Duodenal mucosa (tissue), 2 donors: ENCODE data around the gene KDM5A.

Experiments used
- H3K27ac ChIP-seq: one replicate; pipeline ENCODE4 v1.7.0; 2013; ENCODE audit warnings: low read depth, low read length
- H3K27me3 ChIP-seq, 2 donors: one replicate each; pipeline ENCODE4 v1.7.0; 2013; ENCODE audit warnings: low read length in 2 of 2, control low read depth in 1 of 2; ENCODE audit not compliant: insufficient read depth in 2 of 2, control insufficient read depth in 1 of 2
- H3K36me3 ChIP-seq, 2 donors: one replicate each; pipeline ENCODE4 v1.7.0; 2013; ENCODE audit warnings: low read length in 2 of 2, control low read depth in 1 of 2; ENCODE audit not compliant: insufficient read depth in 2 of 2, control insufficient read depth in 1 of 2
- H3K4me1 ChIP-seq, 2 donors: one replicate each; pipeline ENCODE4 v1.7.0; 2013; ENCODE audit warnings: low read length in 2 of 2, control low read depth in 1 of 2; ENCODE audit not compliant: insufficient read depth in 2 of 2, control insufficient read depth in 1 of 2
- H3K4me3 ChIP-seq, 2 donors: one replicate each; pipeline ENCODE4 v1.7.0; 2013; ENCODE audit warnings: low read length in 2 of 2, low read depth in 1 of 2
- H3K9ac ChIP-seq, 2 donors: one replicate each; pipeline ENCODE4 v1.7.0; 2013; ENCODE audit warnings: low read length in 2 of 2, low read depth in 1 of 2
- H3K9me3 ChIP-seq, 2 donors: one replicate each; pipeline ENCODE4 v1.7.0; 2013; ENCODE audit warnings: low read length in 2 of 2, control low read depth in 1 of 2; ENCODE audit not compliant: control insufficient read depth in 1 of 2

KDM5A gene

GRCh38 chr12:264269-264668 is 124.9 kb downstream of the KDM5A start:
- no peaks in the 10 kb centered on the region for H3K4me1 ChIP-seq
- no peaks in the 10 kb centered on the region for H3K9me3 ChIP-seq
- H3K27me3 ChIP-seq: peaks cover 22 to 29% of the 10 kb centered on the region in 2 donors
- no peak overlapping the region for H3K27ac ChIP-seq
- no peaks in the 10 kb centered on the region for H3K36me3 ChIP-seq
- H3K9ac ChIP-seq: no peak overlapping the region
- no peak overlapping the region for H3K4me3 ChIP-seq

GRCh38 chr12:263574-263973 is 125.5 kb downstream of the KDM5A start:
- Histone ChIP-seq H3K9me3 (no peaks in the 10 kb centered on the region), H3K4me1 (no peaks in the 10 kb centered on the region), H3K27ac (no peak overlapping the region), H3K4me3 (no peak overlapping the region), H3K9ac (no peak overlapping the region), H3K27me3 (peaks cover 23 to 29% of the 10 kb centered on the region in 2 donors), H3K36me3 (no peaks in the 10 kb centered on the region)

GRCh38 chr12:262817-263216 is 126.3 kb downstream of the KDM5A start, which contains the start of gene SLC6A13:
TSS of gene SLC6A13 (minus strand) at chr12:262836. CDS start at chr12:260052, 2,784 bp downstream.
- H3K4me3 ChIP-seq: no peak within 1 kb of the TSS
- H3K27ac ChIP-seq: no peak within 1 kb of the TSS
- no peaks in the 10 kb centered on the region for H3K4me1 ChIP-seq
- H3K27me3 ChIP-seq: peaks cover 22 to 23% of the 10 kb centered on the region in 2 donors
- H3K36me3 ChIP-seq: no peaks in the 10 kb centered on the region
- no peaks in the 10 kb centered on the region for H3K9me3 ChIP-seq
- no peak within 1 kb of the TSS for H3K9ac ChIP-seq

GRCh38 chr12:262113-262512 is 127.0 kb downstream of the KDM5A start:
- no peak overlapping the region for H3K4me3 ChIP-seq
- no peak overlapping the region for H3K27ac ChIP-seq
- H3K4me1 ChIP-seq: no peaks in the 10 kb centered on the region
- H3K36me3 ChIP-seq: no peaks in the 10 kb centered on the region
- H3K27me3 ChIP-seq: peaks cover 15 to 23% of the 10 kb centered on the region in 2 donors
- no peak overlapping the region for H3K9ac ChIP-seq
- no peaks in the 10 kb centered on the region for H3K9me3 ChIP-seq

GRCh38 chr12:257521-258321 is 131.4 kb downstream of the KDM5A start:
- no peaks in the 10 kb centered on the region for H3K4me1 ChIP-seq
- no peak overlapping the region for H3K9ac ChIP-seq
- no peak overlapping the region for H3K4me3 ChIP-seq
- H3K9me3 ChIP-seq: no peaks in the 10 kb centered on the region
- peaks cover 0 to 14% of the 10 kb centered on the region in 2 donors for H3K27me3 ChIP-seq
- H3K36me3 ChIP-seq: no peaks in the 10 kb centered on the region
- H3K27ac ChIP-seq: no peak overlapping the region

- no peak overlapping the region for H3K4me3 ChIP-seq
- H3K27ac ChIP-seq: no peak overlapping the region
- H3K9me3 ChIP-seq: no peaks in the 10 kb centered on the region
Observed at GRCh38 chr12:256958-257357, 132.2 kb downstream of the KDM5A start.

GRCh38 chr12:256225-256624 is 132.9 kb downstream of the KDM5A start:
- H3K9ac ChIP-seq: no peak overlapping the region
- no peaks in the 10 kb centered on the region for H3K9me3 ChIP-seq
- H3K4me3 ChIP-seq: no peak overlapping the region
- H3K4me1 ChIP-seq: no peaks in the 10 kb centered on the region
- no peak overlapping the region for H3K27ac ChIP-seq
- peaks cover 0 to 11% of the 10 kb centered on the region in 2 donors for H3K27me3 ChIP-seq
- H3K36me3 ChIP-seq: no peaks in the 10 kb centered on the region

More at GRCh38 chr12:256958-257357, 132.2 kb downstream of the KDM5A start:
- H3K9ac ChIP-seq: no peak overlapping the region
- H3K36me3 ChIP-seq: no peaks in the 10 kb centered on the region
- H3K27me3 ChIP-seq: peaks cover 0 to 13% of the 10 kb centered on the region in 2 donors
- no peaks in the 10 kb centered on the region for H3K4me1 ChIP-seq

- no peak overlapping the region for H3K9ac ChIP-seq
- no peaks in the 10 kb centered on the region for H3K4me1 ChIP-seq
- H3K36me3 ChIP-seq: no peaks in the 10 kb centered on the region
- peaks cover 0 to 6% of the 10 kb centered on the region in 2 donors for H3K27me3 ChIP-seq
- no peak overlapping the region for H3K27ac ChIP-seq
- H3K9me3 ChIP-seq: no peaks in the 10 kb centered on the region
- no peak overlapping the region for H3K4me3 ChIP-seq
Observed at GRCh38 chr12:254912-255311, 134.2 kb downstream of the KDM5A start.

- Histone ChIP-seq H3K9me3 (no peaks in the 10 kb centered on the region), H3K4me1 (no peaks in the 10 kb centered on the region), H3K27ac (no peak overlapping the region), H3K27me3 (no peaks in the 10 kb centered on the region), H3K4me3 (no peak overlapping the region), H3K9ac (no peak overlapping the region), H3K36me3 (no peaks in the 10 kb centered on the region)
Observed at GRCh38 chr12:254039-254438, 135.1 kb downstream of the KDM5A start.

GRCh38 chr12:253116-253831 is 135.8 kb downstream of the KDM5A start:
- H3K27ac ChIP-seq: no peak overlapping the region
- H3K4me1 ChIP-seq: no peaks in the 10 kb centered on the region
- no peak overlapping the region for H3K9ac ChIP-seq
- H3K36me3 ChIP-seq: no peaks in the 10 kb centered on the region
- no peaks in the 10 kb centered on the region for H3K27me3 ChIP-seq
- H3K4me3 ChIP-seq: no peak overlapping the region
- H3K9me3 ChIP-seq: no peaks in the 10 kb centered on the region
